HCT116 (cell line): Measurements from ENCODE around the gene ZC3H12A. TPM values are rescaled to one million over a fixed set of nuclear protein-coding genes. Genes with fewer than 3 reads are reported as not detected.

Experiments
- ATAC-seq: fragments of 200-7000 bp; cut with Tn5 transposase; 2 replicates; pipeline ENCODE4 v1.9.1; 2020; ENCODE audit warnings: mild to moderate bottlenecking, moderate library complexity
- BruUV-seq: library from RNA; stranded (reverse); fragments of 400-500 nt; replicated peaks from 2 replicates; lab custom pipeline; 2021; lab: Mats Ljungman, UMichigan
- CTCF ChIA-PET: fragments of 300-600 bp; sonication (Branson Sonifier 250); formaldehyde crosslinking; loops from one replicate; lab custom pipeline; 2021; ENCODE audit warnings: antibody characterized with exemption; lab: Charles Lee
- POLR2A ChIA-PET: fragments of 300-600, 350-600 bp; sonication (Branson Sonifier 250); formaldehyde crosslinking; loops from one replicate; lab custom pipeline; 2021; ENCODE audit warnings: antibody characterized with exemption; lab: Charles Lee
- RAD21 ChIA-PET, 2 experiments: fragments of 300-600 bp; sonication (Branson Sonifier 250); formaldehyde crosslinking; loops; one replicate each; lab custom pipeline; 2023; ENCODE audit warnings: low total read pairs in 2 of 2; ENCODE audit not compliant: uncharacterized antibody in 2 of 2, unreplicated experiment in 2 of 2, low non-redundant PET in 1 of 2; lab: Charles Lee
- DNase-seq: peaks from one replicate; pipeline ENCODE4 v3.0.0-alpha.2; 2010; ENCODE audit warnings: low read depth, low spot score
- H2AFZ ChIP-seq: fragments of 200-600 bp; shearing (Covaris generic), sonication (generic); 2 replicates; pipeline ENCODE4 v1.6.1; 2017; ENCODE audit warnings: low read depth, mixed run types, mixed read lengths, antibody characterized with exemption, low read length; ENCODE audit not compliant: poor library complexity, severe bottlenecking
- H3K27ac ChIP-seq: 2 replicates; pipeline ENCODE4 v1.5.1; 2012; ENCODE audit warnings: low read depth, low read length
- H3K27me3 ChIP-seq: fragments of 200-600 bp; sonication (generic); 2 replicates; pipeline ENCODE4 v1.6.1; 2016; ENCODE audit warnings: mixed run types, low read length, mixed read lengths; ENCODE audit not compliant: insufficient read depth
- H3K36me3 ChIP-seq, 2 experiments: fragments of 200-500 bp in 1 of 2; fragments of 200-600 bp in 1 of 2; sonication (Bioruptor generic) in 1 of 2; sonication (generic) in 1 of 2; 2 replicates each; pipeline versions ENCODE4 v1.5.1 to v1.6.1; 2014 to 2016; ENCODE audit warnings: low read length in 2 of 2, inconsistent platforms in 1 of 2, mixed read lengths in 1 of 2, mixed run types in 1 of 2; ENCODE audit not compliant: insufficient read depth in 2 of 2, control insufficient read depth in 1 of 2
- H3K4me1 ChIP-seq, 2 experiments: fragments of 200-600 bp in 1 of 2; sonication (generic) in 1 of 2; 2 replicates each; pipeline versions ENCODE4 v1.5.1 to v1.6.1; 2012 to 2017; ENCODE audit warnings: low read length in 2 of 2, inconsistent platforms in 1 of 2, mild to moderate bottlenecking in 1 of 2, mixed read lengths in 1 of 2, mixed run types in 1 of 2, moderate library complexity in 1 of 2; ENCODE audit not compliant: insufficient read depth in 2 of 2, control insufficient read depth in 1 of 2
- H3K4me2 ChIP-seq: fragments of 200-600 bp; sonication (generic); 2 replicates; pipeline ENCODE4 v1.6.1; 2017; ENCODE audit warnings: mixed run types, low read length, mixed read lengths
- H3K4me3 ChIP-seq, 2 experiments: fragments of 200-600 bp in 1 of 2; sonication (generic) in 1 of 2; replicated peaks in 1 of 2; 2 replicates each; pipeline ENCODE4 v1.5.1; 2011 to 2016; ENCODE audit warnings: low read length in 2 of 2, control low read depth in 1 of 2, low read depth in 1 of 2, mild to moderate bottlenecking in 1 of 2, mixed read lengths in 1 of 2, mixed run types in 1 of 2
- H3K79me2 ChIP-seq: fragments of 200-600 bp; sonication (generic); 2 replicates; pipeline ENCODE4 v1.6.1; 2017; ENCODE audit warnings: mild to moderate bottlenecking, mixed run types, low read length, moderate library complexity, mixed read lengths; ENCODE audit not compliant: insufficient read depth
- H3K9ac ChIP-seq: fragments of 200-600 bp; sonication (generic); 2 replicates; pipeline ENCODE4 v1.6.1; 2016; ENCODE audit warnings: low read length, mixed read lengths
- H3K9me2 ChIP-seq: fragments of 200-600 bp; sonication (generic), shearing (Covaris generic); 2 replicates; pipeline ENCODE4 v1.6.1; 2017; ENCODE audit warnings: mixed run types, mild to moderate bottlenecking, moderate library complexity; ENCODE audit not compliant: insufficient read depth
- H3K9me3 ChIP-seq, 2 experiments: fragments of 200-500 bp in 1 of 2; fragments of 200-600 bp in 1 of 2; sonication (Bioruptor generic) in 1 of 2; sonication (generic) in 1 of 2; 2 replicates each; pipeline ENCODE4 v1.6.1; 2014 to 2017; ENCODE audit warnings: low read length in 2 of 2, mixed read lengths in 2 of 2, inconsistent platforms in 1 of 2, low read depth in 1 of 2, mild to moderate bottlenecking in 1 of 2, mixed run types in 1 of 2, moderate library complexity in 1 of 2; ENCODE audit not compliant: control insufficient read depth in 1 of 2, insufficient read depth in 1 of 2
- H4K20me1 ChIP-seq: fragments of 200-600 bp; sonication (generic), shearing (Covaris generic); 2 replicates; pipeline ENCODE4 v1.6.1; 2017; ENCODE audit warnings: mixed run types, mild to moderate bottlenecking, moderate library complexity; ENCODE audit not compliant: insufficient read depth
- CTCF ChIP-seq, 3 experiments: fragments of 200-600 bp in 1 of 3; sonication (generic) in 1 of 3; IDR thresholded peaks in 2 of 3; conservative IDR thresholded peaks in 1 of 3; 2 replicates each; pipeline ENCODE4 v1.5.1; 2012 to 2017; ENCODE audit warnings: low read depth in 2 of 3, low read length in 2 of 3, antibody characterized with exemption in 1 of 3, borderline replicate concordance in 1 of 3, control low read depth in 1 of 3, mild to moderate bottlenecking in 1 of 3, mixed read lengths in 1 of 3, mixed run types in 1 of 3, moderate library complexity in 1 of 3; ENCODE audit not compliant: insufficient read depth in 1 of 3
- FOSL1 ChIP-seq: IDR thresholded peaks from 2 replicates; pipeline ENCODE4 v1.6.1; 2012; ENCODE audit warnings: low read depth
- JUND ChIP-seq: IDR thresholded peaks from 2 replicates; pipeline ENCODE4 v1.6.1; 2012
- SRF ChIP-seq: IDR thresholded peaks from 2 replicates; pipeline ENCODE4 v1.6.1; 2012; ENCODE audit warnings: low read depth
- ZNF274 ChIP-seq: fragments of 200-500 bp; sonication (Bioruptor generic); IDR thresholded peaks from 2 replicates; pipeline ENCODE4 v1.6.1; 2014; ENCODE audit warnings: mild to moderate bottlenecking, low read depth, low read length, inconsistent platforms
- intact Hi-C: fragments of 100-400 bp; cut with micrococcal nuclease; formaldehyde crosslinking; loops from 2 replicates; pipeline ENCODE4 v1.10.0; 2022
- total RNA-seq: library from RNA; stranded (reverse); gene quantifications from one replicate; pipeline ENCODE4 v1.2.1, GENCODE V29; 2021; ENCODE audit not compliant: unreplicated experiment

Gene ZC3H12A
- total RNA-seq, 1 experiment from 2014 or later: 10.6 TPM

- DNase-seq (no peak), ATAC-seq (no peak)
- CTCF ChIA-PET: interaction anchor here (1.9 kb wide), 1 partner anchor 8 kb away, joined by 9 read pairs; the partner anchor contains the start of gene MEAF6
- H3K79me2 ChIP-seq: peaks cover 9% of the 10 kb centered on the region; the same call in 1 of the 2 replicates
- no peak overlapping the region for H3K27ac ChIP-seq
- no peaks in the 10 kb centered on the region for H3K9me2 ChIP-seq
- H3K9me3 ChIP-seq: no peaks in the 10 kb centered on the region
- H2AFZ ChIP-seq: no peak overlapping the region
- BruUV-seq: no TSS peak
- no peak overlapping the region for H3K4me3 ChIP-seq
- TF ChIP-seq SRF (no peak), ZNF274 (no peak), FOSL1 (no peak)
- POLR2A ChIA-PET: no interaction called here
- intact Hi-C loops: no loop called here
- H4K20me1 ChIP-seq: no peaks in the 10 kb centered on the region
- H3K4me2 ChIP-seq: no peak overlapping the region
- H3K9ac ChIP-seq: no peak overlapping the region
- RAD21 ChIA-PET: no interaction called here
- H3K36me3 ChIP-seq: peaks cover 24% of the 10 kb centered on the region in 2 experiments
- H3K4me1 ChIP-seq: no peaks in the 10 kb centered on the region
- H3K27me3 ChIP-seq: no peaks in the 10 kb centered on the region
These were observed 32.4 kb downstream of the ZC3H12A start for GRCh38 chr1:37506740-37507139.

DNA sequence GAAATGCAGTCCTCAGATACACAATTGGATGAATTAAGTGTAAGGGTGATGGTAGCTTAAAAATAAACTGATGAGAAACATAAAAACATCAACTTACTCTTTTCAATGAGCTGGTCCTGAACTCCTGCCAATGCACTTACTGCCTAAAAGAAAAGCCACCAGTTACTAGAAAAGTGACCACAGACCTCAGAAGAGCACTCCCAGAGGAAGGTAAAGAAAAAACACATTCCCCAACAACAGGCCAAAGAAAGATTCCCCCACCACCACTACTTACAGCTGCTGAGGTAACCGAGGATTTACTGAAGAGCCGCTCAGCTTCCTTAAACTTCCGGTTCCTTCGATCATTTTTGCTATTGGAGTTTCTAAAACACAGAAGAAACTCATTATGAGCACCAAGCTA, 34.8 kb downstream of the ZC3H12A start:
- ChIA-PET POLR2A (no interaction called here), RAD21 (interaction anchor here in 1 of 2 experiments (0.5 kb wide), 1 partner anchor 332 kb away, joined by 3 read pairs; no protein-coding TSS in a partner anchor), CTCF (interaction anchor here (1.4 kb wide), 1 partner anchor 14 kb away, joined by 9 read pairs; no protein-coding TSS in a partner anchor)
- ATAC-seq (peak; percentile 65), DNase-seq (no peak)
- H2AFZ ChIP-seq: no peak overlapping the region
- intact Hi-C loops: no loop called here
- H3K9me2 ChIP-seq: no peaks in the 10 kb centered on the region
- H3K36me3 ChIP-seq: peaks cover 24 to 28% of the 10 kb centered on the region in 2 experiments
- H3K4me2 ChIP-seq: no peak overlapping the region
- peaks cover 23% of the 10 kb centered on the region for H3K79me2 ChIP-seq
- no peak overlapping the region for H3K27ac ChIP-seq
- H3K9me3 ChIP-seq: no peaks in the 10 kb centered on the region
- H3K4me3 ChIP-seq: no peak overlapping the region
- no TSS peak for BruUV-seq
- peaks cover 8 to 9% of the 10 kb centered on the region in 2 experiments; a peak in 3 of 4 replicates for H3K4me1 ChIP-seq
- TF ChIP-seq CTCF (IDR thresholded peaks at IDR 0.05 in 2 of 3, conservative IDR thresholded peaks at IDR 0.05 in 1 of 3; ENCODE audit: borderline replicate concordance in 1 of 3, insufficient read depth in 1 of 3, low read depth in 2 of 3, low read length in 2 of 3) (peak in 2 of 3 experiments; percentile 27 to 39; a peak in 3 of 6 replicates), JUND (no peak)
- H4K20me1 ChIP-seq: no peaks in the 10 kb centered on the region
- H3K9ac ChIP-seq: no peak overlapping the region
- H3K27me3 ChIP-seq: no peaks in the 10 kb centered on the region
